ENCODE measurements around the gene CYS1.
"Not testable (repeated sequence)": the region's sequence is repeated elsewhere in the genome, so short reads cannot be mapped to it uniquely, and the experiment has no call there.

Gene CYS1, protein sequence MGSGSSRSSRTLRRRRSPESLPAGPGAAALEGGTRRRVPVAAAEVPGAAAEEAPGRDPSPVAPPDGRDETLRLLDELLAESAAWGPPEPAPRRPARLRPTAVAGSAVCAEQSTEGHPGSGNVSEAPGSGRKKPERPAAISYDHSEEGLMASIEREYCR

DNA sequence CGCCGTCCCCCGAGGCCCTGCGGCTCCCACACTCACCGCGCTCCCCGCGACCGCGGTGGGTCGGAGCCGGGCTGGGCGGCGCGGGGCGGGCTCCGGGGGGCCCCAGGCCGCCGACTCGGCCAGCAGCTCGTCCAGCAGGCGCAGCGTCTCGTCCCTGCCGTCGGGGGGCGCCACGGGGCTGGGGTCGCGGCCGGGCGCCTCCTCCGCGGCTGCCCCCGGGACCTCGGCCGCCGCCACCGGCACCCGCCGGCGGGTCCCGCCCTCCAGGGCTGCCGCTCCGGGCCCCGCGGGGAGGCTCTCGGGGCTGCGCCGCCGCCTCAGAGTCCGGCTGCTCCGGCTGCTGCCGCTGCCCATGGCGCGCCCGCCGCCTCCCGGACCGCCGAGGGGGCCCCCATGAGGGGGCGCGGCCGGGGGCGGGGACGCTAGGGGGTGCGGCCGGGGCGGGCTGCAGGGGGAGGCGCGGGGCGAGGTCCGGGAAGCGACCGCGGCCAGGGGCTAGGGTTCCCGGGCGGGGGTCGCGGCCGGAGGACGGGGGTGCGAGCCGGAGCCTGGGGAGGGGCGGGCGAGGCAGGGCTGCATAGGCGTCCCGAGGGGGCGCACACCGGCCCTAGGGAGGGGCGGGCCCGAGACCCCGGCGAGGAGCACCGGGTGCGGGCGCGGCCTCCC lies at the start of gene CYS1:
Gene CYS1 (minus strand): TSS at position 542 of the 666 bp plus-strand sequence. CDS start 188 bp downstream, at position 354.
- DNase-seq (ENCODE audit: low read depth) = no peak
- H3K4me3 ChIP-seq (ENCODE audit: low read depth, low read length) = peak within 1 kb of the TSS; percentile 44

DNA sequence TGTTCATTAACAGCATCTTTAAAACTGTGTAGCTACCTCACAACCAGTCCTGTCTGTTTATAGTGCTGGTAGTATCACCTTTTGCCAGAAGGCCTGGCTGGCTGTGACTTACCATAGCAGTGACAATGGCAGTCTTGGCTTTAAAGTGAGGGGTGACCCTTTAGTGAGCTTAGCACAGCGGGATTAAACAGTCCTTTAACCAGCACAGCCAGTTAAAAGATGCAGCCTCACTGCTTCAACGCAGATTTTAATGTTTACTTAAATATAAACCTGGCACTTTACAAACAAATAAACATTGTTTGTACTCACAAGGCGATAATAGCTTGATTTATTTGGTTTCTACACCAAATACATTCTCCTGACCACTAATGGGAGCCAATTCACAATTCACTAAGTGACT lies 49.3 kb upstream of the CYS1 start:
- no peak overlapping the region for H3K4me3 ChIP-seq (ENCODE audit: low read depth, low read length)
- no peak for DNase-seq (ENCODE audit: low read depth)

DNA sequence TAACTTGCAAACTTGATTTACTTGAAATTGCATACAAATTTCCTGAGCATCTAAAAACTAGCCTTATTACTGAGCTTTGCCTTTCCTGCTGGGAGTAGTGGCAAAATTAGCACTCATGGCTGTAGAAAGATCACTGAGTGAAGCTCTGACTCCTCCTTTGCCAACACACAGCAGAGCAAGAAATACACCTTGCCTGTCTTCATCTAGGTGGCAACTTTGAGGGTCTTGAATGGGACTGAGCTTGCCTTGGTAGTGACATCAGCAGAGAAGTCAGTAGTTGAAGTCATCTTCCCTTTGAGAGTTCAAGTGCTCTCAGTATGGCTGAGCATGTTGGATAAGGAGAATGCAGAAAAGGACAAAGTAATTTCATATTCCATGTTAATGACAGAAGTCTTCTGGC lies 48.2 kb upstream of the CYS1 start:
- DNase-seq (ENCODE audit: low read depth) = no peak
- no peak overlapping the region for H3K4me3 ChIP-seq (ENCODE audit: low read depth, low read length)

DNA sequence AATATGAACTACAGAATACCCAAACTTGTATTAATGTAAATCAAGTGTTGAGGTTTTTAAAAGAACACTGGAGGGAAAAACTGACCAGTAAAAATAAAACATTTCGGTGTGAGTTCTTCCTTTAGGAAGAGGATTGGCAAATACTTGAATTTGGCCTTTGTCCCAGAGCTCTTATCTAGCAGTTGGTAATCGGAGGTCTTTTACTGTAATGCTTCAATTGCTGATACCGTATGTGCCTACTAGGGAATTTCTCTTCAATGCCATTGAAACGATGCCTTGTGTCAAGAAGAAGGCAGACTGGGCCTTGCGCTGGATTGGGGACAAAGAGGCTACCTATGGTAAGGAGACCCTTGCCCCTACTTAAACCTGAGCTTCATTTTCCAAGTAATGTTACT lies 46.4 kb upstream of the CYS1 start:
- no peak for DNase-seq (ENCODE audit: low read depth)
- no peak overlapping the region for H3K4me3 ChIP-seq (ENCODE audit: low read depth, low read length)

DNA sequence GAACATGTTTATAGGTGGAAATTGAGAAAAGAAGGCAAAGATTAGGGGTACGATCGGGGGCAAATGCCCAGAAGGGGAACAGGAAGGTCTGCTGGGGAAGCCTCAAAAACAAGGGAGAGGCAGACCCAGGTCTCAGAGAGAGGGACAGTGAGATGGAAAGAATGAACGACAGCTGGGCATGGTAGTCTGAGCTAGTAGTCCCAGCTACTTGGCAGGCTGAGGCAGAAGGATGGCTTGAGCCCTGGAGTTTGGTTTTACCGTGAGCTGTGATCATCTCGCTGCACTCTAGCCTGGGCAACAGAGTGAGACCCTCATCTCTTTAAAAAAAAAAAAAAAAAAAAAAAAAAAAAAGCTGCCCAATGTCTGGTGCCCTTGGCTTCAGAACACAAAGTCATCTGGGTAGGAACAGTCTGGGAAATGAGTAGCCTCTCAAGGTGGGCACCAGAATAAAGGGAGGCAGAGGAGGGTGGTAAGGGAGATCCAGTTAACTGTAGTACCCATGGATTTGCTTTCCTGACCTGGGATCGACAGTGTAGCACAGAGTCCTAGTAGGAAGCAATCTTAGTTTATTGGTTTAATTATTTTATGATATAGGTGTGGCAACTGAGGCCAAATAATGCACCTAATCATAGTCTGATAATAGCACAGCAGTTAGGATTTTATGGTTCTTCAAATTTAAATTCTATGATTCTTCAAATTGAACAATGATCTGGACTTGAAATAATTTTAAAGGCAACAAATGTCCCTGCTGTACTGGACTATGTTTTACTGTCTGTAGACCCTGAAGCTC lies 45.8 kb upstream of the CYS1 start:
- no peak for DNase-seq (ENCODE audit: low read depth)
- H3K4me3 ChIP-seq (ENCODE audit: low read depth, low read length) = no peak overlapping the region

DNA sequence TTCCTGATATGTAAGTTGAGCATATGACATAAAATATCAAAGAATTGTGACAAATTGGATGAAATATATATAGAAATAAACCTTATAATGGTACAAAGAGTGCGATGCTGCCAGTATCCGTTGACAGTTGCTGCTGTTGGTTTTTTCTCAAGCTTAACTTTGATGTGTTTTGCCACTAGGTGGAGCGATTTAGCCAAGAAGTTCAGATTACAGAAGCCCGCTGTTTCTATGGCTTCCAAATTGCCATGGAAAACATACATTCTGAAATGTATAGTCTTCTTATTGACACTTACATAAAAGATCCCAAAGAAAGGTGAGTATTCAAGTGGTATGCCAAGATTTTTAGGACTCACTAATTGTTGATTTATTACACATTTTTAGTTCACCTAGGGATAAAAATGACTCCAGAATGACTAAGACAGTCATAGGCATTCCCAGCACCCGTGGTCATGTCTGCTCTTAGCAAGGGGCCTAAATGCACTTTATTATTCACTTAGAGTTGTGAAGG lies 44.4 kb upstream of the CYS1 start:
- peak overlapping the region; percentile 27 for H3K4me3 ChIP-seq (ENCODE audit: low read depth, low read length)
- DNase-seq (ENCODE audit: low read depth) = peak; percentile 45

DNA sequence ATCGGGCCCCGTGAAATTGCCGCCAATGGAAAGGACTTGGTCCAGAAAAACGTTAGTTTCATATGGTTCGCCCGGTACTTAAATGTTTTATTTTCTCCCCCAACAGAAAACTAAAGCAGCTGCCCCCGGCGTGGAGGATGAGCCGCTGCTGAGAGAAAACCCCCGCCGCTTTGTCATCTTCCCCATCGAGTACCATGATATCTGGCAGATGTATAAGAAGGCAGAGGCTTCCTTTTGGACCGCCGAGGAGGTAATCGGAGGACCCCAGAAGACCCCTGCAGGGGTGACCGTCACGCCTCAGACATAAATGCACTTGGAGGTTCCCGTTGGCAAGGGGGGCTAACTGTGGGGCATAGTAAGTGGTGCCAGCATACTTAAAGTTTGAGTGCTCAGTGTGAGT lies 43.1 kb upstream of the CYS1 start:
- DNase-seq (ENCODE audit: low read depth) = no peak
- H3K4me3 ChIP-seq (ENCODE audit: low read depth, low read length) = peak overlapping the region; percentile 71

DNA sequence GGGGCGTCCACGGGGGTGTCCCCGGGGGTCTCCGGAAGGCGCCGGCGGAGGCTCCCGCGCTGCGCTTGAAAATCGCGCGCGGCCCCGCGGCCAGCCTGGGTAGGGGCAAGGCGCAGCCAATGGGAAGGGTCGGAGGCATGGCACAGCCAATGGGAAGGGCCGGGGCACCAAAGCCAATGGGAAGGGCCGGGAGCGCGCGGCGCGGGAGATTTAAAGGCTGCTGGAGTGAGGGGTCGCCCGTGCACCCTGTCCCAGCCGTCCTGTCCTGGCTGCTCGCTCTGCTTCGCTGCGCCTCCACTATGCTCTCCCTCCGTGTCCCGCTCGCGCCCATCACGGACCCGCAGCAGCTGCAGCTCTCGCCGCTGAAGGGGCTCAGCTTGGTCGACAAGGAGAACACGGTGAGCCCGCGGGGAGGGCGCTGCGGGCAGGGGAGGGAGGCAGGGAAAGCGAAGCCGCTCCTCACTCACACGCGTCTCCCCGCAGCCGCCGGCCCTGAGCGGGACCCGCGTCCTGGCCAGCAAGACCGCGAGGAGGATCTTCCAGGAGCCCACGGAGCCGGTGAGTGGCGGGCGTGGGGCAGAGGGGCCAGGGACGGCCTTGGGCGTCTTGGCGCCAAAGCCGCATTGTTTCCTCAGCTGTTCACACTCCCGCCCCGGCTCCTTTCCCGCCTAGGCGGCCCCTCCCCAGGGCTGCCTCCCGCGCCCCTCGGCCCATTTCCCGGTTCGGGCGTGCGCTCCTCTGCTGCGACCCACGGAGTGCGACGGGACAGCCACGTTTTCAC lies 42.5 kb upstream of the CYS1 start, which contains the start of gene RRM2:
Gene RRM2 (plus strand): TSS at position 240 of the 781 bp plus-strand sequence. CDS start 60 bp downstream, at position 300.
- peak; percentile 47 for DNase-seq (ENCODE audit: low read depth)
- H3K4me3 ChIP-seq (ENCODE audit: low read depth, low read length) = peak within 1 kb of the TSS; percentile 71

DNA sequence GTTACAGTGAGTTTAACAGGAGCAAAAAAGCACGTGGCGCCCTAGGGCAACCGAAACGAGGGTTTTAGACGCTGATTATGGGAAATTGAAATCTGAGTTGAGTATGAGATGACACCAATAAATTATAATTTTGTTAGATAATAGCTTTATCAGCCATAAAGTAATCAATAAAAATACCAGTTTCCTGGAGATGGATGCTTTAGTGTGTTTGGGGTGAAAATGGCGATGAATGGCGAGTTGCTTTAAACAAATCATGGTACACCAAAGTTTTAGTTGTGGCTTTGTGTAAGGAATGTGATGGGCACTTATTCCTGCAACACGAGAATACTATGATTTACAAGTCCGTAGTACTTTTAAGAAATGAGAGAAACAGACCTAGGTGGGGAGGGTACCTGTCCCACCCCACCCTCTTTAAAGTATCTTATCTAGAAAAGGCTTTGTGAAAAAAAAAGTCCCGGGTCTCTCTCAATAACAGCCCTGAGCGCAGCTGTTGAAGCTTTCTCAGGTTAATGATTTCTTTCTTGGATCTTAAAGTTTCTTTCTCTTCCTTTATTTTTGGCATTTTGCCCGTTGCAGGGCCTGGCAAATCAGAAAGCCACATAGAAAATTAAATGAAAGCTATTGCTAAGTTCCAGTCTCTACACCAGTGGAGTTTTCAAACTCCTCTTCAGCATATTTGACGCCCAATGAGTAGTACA lies 40.8 kb upstream of the CYS1 start:
- no peak for DNase-seq (ENCODE audit: low read depth)
- H3K4me3 ChIP-seq (ENCODE audit: low read depth, low read length) = peak overlapping the region; percentile 69

DNA sequence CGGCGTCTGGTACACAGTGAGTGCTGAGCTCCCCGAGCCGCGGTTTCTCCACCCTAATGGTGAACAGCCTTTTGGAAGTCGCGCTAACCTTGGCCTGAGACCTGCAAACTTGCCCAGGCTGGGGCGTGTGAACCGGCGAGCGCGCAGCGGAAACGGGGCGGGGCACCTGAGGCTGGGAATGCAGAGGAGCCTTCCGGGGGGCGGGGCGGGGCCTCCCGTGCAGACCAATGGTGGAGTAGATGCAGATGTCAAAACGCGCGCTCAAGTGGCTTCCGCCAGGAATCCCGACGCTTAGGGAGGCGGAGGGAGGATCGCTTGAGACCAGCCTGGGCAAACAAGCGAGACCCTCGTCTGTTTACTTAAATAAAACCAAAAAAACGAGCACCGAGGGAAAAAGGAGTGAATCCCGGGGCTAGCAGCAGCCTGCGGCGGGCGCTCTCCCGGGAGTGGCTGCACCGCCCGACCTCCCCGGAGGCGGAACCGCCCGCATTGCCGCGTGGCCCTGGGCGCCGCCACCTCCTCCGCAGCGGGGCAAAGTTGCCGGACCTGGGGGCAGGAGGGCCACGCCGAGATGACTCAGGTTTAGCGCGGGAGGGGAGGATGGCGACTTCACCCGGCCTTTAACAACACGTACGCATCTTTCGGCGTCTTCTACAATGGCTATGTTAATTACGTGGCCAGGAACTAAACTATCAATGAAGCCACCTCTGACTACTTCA lies 40.1 kb upstream of the CYS1 start:
- DNase-seq (ENCODE audit: low read depth) = peak; percentile 57
- H3K4me3 ChIP-seq (ENCODE audit: low read depth, low read length) = peak overlapping the region; percentile 69

DNA sequence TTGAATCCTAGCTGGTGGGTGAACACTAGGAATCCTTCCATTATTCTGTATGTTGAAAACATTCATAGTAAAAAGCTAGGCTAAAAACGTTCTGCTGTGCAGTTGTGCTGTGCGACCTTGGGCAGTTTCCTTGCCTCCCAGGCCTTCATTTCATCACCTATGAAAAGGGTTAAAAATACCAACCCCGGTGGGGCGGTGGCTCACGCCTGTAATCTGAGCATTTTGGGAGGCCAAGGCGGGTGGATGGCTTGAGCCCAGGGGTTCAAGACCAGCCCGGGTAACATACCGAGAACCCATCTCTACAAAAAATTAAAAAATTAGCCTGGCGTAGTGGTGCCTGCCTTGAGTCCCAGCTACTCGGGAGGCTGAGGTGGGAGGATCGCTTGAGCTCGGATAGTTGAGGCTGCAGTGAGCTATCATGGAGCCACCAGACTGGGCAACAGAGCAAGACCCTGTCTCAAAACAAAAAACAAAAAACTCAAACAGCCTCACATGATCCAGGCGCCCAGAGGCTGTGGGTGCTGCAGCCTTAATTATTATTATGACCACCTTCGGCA lies 39.5 kb upstream of the CYS1 start:
- no peak for DNase-seq (ENCODE audit: low read depth)
- peak overlapping the region; percentile 69 for H3K4me3 ChIP-seq (ENCODE audit: low read depth, low read length)

DNA sequence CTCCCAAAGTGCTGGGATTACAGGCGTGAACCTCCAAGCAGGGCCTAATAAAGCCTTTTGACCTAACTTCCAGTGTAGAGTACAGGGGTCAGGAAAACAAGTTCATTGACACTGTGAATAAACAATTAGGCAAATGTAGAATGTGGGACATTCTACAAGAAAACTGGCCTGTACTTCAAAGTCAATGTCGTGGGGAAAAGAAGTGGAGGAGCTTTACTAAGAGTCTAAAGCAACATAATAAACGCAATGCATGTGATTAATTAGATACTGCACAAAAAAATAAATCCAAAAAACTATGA lies 38.8 kb upstream of the CYS1 start:
- no peak for DNase-seq (ENCODE audit: low read depth)
- no peak overlapping the region for H3K4me3 ChIP-seq (ENCODE audit: low read depth, low read length)

DNA sequence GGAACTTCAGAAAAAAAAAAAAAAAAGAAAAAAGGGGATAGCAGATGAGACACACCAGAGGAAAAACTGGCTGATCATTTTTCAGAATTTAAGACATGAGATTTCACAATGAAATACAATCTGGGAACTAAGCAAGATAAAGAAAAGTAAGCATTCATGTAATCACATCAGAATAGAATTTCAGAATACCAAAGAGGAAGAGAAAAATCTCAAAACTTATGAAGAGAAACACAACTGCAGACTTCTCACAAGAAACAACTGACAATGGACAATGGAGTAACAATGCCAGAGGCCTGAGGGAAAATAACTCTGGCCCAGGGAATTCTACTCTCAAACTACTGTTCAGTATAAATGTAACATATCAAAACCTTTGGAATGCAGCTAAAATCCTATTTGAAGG lies 29.1 kb upstream of the CYS1 start:
- DNase-seq (ENCODE audit: low read depth) = no peak
- H3K4me3 ChIP-seq (ENCODE audit: low read depth, low read length) = no peak overlapping the region

DNA sequence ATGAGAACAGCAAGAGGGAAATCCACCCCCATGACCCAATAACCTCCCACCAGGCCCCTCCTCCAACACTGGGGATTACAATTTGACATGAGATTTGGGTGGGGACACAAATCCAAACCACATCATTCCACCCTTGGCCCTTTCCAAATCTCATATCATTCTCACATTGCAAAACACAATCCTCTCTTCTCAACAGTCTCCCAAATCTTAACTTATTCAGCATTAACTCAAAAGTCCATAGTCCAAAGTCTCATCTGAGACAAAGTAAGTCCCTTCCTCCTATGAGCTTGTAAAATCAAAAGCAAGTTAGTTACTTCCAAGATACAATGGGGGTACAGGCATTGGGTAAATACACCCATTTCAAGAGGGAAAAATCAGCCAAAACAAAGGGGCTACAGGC lies 24.7 kb upstream of the CYS1 start:
- not testable (repeated sequence) for H3K4me3 ChIP-seq (ENCODE audit: low read depth, low read length); DNase-seq (ENCODE audit: low read depth)

DNA sequence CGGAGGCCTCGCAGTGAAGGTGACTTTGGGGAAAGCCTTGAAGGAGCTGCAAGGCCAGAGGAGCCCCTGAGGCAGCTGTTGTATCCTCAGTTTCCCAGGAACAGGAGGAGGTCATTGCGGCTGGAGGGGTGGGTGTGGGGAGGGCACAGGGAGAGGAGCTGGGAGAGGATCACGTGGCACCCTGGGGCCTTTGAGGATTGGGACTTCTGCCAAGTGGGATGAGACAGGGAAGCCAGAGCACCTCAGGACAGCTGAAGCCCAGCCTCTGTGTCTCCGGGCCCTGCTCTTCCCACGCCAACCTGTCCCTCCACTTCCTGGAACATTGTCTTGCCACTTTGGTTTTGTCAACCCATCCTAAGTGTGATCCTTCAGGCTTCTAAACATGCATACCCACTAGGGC lies 23.0 kb upstream of the CYS1 start:
- no peak for DNase-seq (ENCODE audit: low read depth)
- no peak overlapping the region for H3K4me3 ChIP-seq (ENCODE audit: low read depth, low read length)

DNA sequence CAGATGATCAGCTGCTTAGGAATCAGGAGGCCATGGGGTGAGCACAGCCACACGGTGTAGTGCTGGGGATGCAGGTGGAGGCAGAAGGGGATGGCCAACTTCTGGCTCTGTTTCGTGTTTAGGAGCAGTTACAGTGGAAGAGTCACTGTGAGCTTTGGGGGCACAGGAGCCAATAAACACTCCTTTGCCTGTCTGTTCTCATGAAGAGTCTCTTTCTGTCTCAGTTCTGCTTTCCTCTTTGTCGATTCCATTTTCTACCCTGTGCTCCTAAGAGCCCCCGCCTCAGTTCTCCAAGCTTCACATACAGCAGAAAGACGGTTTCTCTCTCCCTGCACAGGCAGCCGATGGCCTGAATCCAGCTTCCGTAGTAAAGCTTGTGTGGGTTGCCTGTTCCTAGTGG lies 21.3 kb upstream of the CYS1 start:
- no peak overlapping the region for H3K4me3 ChIP-seq (ENCODE audit: low read depth, low read length)
- DNase-seq (ENCODE audit: low read depth) = no peak

DNA sequence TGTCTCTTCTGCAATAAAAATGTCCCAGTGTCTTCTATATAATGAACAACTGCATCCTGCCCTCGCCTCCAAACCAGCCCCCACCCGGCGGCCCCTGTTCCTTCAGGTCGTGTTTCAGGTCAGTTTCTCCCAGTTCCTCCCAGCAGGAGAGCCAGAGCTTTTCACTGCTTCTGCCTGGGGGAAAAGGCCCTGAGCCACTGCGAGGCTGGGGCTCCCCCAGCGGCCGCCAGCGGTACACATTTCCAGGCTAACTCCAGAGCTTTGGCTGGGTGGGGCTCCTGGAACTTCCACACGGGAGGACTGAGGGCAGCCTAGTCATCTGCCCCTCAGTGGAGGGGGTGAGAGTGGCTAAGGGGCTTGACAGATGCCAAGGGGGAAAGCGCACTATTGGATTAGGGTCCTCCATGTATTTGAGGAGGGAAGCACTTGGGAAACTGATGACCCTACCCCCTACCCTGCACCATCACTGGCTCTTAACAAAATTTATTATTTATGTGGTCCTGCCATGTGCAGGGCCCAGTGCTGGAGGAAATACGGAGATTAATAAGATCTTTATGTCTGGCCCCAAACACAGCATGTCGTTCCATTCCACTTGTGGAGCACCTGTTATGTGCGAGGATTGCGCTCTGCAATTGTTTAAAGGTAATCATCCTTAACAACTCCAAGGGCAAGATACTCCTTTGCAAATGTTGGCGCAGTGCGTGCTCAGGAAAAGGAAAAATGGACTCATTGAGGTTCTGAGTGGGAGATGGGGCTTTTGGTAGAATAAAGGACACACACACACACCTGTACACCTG lies 17.3 kb upstream of the CYS1 start:
- DNase-seq (ENCODE audit: low read depth) = no peak
- no peak overlapping the region for H3K4me3 ChIP-seq (ENCODE audit: low read depth, low read length)

DNA sequence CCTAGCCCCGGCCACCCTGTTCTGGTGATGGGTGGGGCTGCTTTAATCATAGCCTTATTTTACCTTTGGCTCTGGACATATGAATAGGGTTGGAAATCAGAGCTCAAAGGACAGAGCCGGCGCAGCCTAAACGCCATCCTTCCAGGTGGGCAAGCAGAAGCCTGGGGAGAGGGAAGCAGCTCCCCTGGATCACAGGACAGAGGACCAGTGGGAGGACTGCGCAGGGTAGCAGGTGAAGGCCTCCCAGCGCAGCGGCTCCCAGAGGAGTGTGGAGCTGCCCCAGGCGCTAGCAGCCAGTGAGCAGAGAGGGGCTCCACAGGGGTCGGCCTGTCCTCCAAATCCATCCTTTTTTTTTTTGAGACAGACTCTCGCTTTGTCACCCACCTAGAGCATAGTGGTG lies 16.4 kb upstream of the CYS1 start:
- no peak for DNase-seq (ENCODE audit: low read depth)
- no peak overlapping the region for H3K4me3 ChIP-seq (ENCODE audit: low read depth, low read length)
